HG03196 (cell line): Measurements from ENCODE around the gene OR52E1.

Experiments used
- ATAC-seq: cut with Tn5 transposase; IDR thresholded peaks from one replicate; pipeline ENCODE4 v1.9.1; 2021; ENCODE audit not compliant: unreplicated experiment

Gene OR52E1

GRCh38 chr11:5107285-5107684, 37.9 kb downstream of the OR52E1 start:
- no peak for ATAC-seq

- no peak for ATAC-seq
Observed at GRCh38 chr11:5115339-5115738, 46.0 kb downstream of the OR52E1 start.

GRCh38 chr11:5117588-5117987, 48.2 kb downstream of the OR52E1 start:
- no peak for ATAC-seq

- ATAC-seq = no peak
Observed at GRCh38 chr11:5118893-5119292, 49.5 kb downstream of the OR52E1 start.
